ENCODE data around the gene KRT4.

KRT4 gene

DNA sequence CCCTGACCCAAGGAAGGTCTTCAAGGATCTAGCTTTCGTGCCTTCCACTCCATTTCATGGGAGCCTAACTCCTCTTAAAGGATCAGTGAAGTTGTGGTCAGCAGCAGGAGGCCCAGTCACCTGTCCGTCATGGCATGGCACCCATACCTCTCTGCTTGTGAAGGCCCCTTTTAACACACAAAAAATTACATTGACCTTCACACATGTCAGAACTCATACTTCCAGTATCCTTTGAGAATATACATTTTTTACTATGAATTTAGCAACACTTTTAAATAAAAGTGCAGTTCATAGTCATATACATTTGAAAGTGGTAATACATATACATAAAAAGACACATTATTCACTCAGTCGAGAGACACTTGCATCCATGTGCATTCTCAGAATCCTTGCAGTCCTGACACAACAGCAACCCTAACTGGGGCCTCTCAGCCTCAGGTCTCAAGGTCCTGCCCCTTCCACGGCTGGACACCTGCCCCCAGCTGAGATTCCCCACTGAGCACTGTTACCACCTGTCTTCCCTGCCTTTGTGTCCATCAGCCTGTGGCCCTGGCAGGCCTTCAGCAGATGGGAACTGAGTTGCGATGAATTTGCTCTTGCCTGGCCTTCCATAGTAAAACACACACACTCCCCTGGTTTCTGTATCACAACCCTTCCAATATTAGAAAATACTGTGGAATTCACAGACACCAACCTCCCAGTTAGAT lies 14.3 kb downstream of the KRT4 start:
- TF ChIP-seq, protein P1, sequence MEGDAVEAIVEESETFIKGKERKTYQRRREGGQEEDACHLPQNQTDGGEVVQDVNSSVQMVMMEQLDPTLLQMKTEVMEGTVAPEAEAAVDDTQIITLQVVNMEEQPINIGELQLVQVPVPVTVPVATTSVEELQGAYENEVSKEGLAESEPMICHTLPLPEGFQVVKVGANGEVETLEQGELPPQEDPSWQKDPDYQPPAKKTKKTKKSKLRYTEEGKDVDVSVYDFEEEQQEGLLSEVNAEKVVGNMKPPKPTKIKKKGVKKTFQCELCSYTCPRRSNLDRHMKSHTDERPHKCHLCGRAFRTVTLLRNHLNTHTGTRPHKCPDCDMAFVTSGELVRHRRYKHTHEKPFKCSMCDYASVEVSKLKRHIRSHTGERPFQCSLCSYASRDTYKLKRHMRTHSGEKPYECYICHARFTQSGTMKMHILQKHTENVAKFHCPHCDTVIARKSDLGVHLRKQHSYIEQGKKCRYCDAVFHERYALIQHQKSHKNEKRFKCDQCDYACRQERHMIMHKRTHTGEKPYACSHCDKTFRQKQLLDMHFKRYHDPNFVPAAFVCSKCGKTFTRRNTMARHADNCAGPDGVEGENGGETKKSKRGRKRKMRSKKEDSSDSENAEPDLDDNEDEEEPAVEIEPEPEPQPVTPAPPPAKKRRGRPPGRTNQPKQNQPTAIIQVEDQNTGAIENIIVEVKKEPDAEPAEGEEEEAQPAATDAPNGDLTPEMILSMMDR (IDR thresholded peaks at IDR 0.05): no peak
- Mint-ChIP-seq H3K9me3 (no peaks in the 10 kb centered on the region), H3K4me3 (no peak overlapping the region), H3K27me3 (ENCODE audit: low read depth, poor library complexity) (peaks cover 11% of the 10 kb centered on the region), H3K4me1 (no peaks in the 10 kb centered on the region), H3K27ac (no peak overlapping the region), H3K36me3 (ENCODE audit: low read depth) (no peaks in the 10 kb centered on the region)
- no peak for DNase-seq

DNA sequence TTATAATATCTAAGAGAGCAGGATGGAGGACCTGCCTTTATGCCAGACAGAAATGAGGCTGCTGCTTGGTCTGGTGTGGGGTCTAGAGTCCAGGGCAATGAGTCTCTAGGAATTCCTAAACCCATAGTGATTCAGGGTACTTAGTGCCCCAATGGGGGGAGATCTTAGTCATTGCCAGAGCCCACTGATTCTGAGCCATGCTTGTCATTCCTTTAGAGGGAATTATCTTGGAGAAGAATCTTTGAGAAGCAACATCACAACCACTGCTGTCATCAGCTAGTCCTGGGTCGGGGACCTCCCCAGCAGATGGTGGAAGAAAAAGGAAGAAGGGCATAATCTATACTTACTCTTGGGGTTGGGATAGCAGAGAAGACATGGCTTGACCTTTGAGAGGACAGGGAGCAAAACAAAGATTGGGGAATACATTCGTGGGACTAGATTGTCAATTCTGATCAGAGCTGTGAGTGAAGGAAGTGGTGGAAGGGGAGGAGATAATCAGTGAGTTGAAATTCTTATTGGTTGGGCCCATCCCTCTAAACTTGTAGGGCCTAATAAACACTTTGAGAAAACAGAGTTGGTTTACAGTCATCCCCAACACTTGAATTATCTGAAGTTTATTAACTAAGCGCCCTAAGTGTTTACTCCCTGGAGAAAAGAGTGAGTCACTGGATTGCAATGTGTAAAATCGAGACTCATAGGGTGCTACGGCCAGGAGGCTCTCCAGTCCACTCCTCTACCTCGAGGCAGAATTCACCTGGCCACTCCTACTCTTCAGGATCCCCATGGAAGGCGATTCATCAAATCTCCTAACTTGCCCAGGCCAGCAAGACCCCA lies 15.0 kb downstream of the KRT4 start:
- TF ChIP-seq, protein P1 (IDR thresholded peaks at IDR 0.05): no peak
- Mint-ChIP-seq H3K27ac (no peak overlapping the region), H3K9me3 (no peaks in the 10 kb centered on the region), H3K4me1 (no peaks in the 10 kb centered on the region), H3K36me3 (ENCODE audit: low read depth) (no peaks in the 10 kb centered on the region), H3K27me3 (ENCODE audit: low read depth, poor library complexity) (peaks cover 14% of the 10 kb centered on the region), H3K4me3 (no peak overlapping the region)
- DNase-seq: no peak

DNA sequence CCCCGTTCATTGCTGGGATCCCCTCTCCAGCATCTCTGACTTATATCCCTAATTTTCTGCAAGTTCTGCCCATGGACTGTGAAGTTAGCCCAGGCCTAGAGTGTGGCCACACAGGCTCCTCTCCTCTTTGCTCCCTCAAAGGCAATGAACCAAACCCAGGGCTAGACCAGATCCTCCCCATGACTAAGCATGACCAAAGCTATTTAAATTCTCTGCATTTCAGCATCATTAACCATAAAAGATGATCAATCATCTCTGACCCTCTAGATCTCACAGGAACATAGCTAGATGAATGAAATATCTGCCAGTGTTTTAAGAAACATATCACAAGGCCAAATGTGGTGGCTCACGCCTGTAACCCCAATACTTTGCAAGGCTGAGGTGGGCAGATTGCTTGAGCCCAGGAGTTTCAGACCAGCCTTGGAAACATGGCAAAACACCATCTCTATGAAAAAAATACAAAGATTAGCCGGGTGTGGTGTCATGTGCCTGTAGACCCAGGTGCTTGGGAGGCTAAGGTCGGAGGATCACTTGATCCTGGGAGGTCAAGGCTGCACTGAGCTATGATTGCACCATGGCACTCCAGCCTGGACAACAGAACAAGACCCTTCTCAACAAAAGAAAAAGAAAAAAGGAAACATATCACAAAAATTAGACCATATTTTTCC lies 15.8 kb downstream of the KRT4 start:
- no peak overlapping the region for H3K27ac Mint-ChIP-seq
- no peak overlapping the region for H3K4me3 Mint-ChIP-seq
- DNase-seq: no peak
- no peaks in the 10 kb centered on the region for H3K4me1 Mint-ChIP-seq
- TF ChIP-seq, protein P1 (IDR thresholded peaks at IDR 0.05): no peak
- H3K36me3 Mint-ChIP-seq (ENCODE audit: low read depth): no peaks in the 10 kb centered on the region
- no peaks in the 10 kb centered on the region for H3K9me3 Mint-ChIP-seq
- H3K27me3 Mint-ChIP-seq (ENCODE audit: low read depth, poor library complexity): peaks cover 17% of the 10 kb centered on the region

DNA sequence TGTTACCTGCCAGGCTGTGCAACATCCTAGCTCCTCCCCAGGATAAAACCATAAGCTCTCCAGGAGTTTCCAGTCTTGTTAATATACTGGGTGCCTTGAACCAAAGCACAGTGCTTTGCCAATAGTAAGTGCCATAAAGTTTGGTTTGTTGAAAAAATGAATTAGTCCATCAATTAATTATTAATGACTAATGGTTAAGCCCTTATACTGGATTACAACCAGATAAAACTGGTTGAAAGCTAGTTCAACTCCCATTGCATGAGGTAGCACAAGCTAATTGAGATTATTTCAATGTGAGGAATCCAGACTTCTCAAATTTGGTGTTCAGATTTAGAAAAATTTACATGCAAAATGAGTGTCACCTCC lies 16.4 kb downstream of the KRT4 start:
- Mint-ChIP-seq H3K4me1 (no peaks in the 10 kb centered on the region), H3K27me3 (ENCODE audit: low read depth, poor library complexity) (peaks cover 22% of the 10 kb centered on the region), H3K4me3 (no peak overlapping the region), H3K27ac (no peak overlapping the region), H3K9me3 (no peaks in the 10 kb centered on the region), H3K36me3 (ENCODE audit: low read depth) (no peaks in the 10 kb centered on the region)
- no peak for DNase-seq
- TF ChIP-seq, protein P1 (IDR thresholded peaks at IDR 0.05): no peak

DNA sequence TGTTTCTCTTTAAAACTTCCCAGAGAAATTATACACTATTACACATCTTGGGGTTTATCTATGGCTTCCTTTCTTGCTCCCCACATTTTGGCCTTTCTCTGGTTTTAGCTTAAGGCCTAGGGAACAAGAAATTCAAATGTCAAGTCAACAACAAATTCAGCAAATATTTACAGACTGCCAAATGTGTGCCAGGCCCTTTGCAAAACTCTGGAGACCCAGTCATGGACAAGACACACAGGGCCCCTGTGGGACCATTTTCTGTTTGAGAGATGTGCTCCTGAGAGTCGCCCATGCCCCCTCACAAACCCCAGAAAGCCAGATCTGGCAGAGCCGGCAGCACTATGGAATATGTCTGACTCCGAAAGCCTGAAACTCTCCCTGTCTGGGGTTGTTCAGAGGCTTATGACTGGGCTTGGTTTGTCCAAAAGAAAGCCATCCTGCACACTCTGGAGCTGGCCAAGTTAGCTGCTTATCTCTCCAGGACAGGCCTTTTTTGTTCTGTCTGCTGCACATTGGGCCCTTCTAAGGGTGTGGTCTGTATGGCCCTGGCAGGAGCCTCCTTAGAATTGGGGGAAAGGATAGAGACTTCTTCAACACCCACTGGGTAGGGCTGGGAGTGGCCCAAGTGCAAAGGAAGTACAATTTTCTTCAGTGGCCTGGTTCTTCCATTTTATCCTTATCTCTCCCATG lies 16.9 kb downstream of the KRT4 start:
- TF ChIP-seq, protein P1 (IDR thresholded peaks at IDR 0.05): no peak
- H3K4me3 Mint-ChIP-seq: no peak overlapping the region
- no peaks in the 10 kb centered on the region for H3K4me1 Mint-ChIP-seq
- DNase-seq: no peak
- H3K27me3 Mint-ChIP-seq (ENCODE audit: low read depth, poor library complexity): peaks cover 28% of the 10 kb centered on the region
- no peaks in the 10 kb centered on the region for H3K36me3 Mint-ChIP-seq (ENCODE audit: low read depth)
- H3K9me3 Mint-ChIP-seq: no peaks in the 10 kb centered on the region
- H3K27ac Mint-ChIP-seq: no peak overlapping the region

All from nephron progenitor cell (in vitro differentiated cells).